Measurements from ENCODE around the gene ARHGEF17.

DNA sequence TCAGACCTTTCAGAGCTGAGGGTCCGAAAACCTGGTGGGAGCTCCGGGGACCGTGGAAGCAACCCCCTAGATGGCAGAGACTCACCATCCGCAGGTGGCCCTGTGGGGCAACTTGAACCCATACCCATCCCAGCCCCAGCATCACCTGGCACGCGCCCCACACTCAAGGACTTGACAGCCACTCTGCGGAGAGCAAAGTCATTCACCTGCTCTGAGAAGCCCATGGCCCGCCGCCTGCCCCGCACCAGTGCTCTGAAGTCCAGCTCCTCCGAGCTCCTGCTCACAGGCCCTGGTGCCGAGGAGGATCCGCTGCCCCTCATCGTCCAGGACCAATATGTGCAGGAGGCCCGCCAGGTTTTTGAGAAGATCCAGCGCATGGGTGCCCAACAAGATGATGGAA is 2.0 kb downstream of the ARHGEF17 start:
- TF ChIP-seq, protein P1, sequence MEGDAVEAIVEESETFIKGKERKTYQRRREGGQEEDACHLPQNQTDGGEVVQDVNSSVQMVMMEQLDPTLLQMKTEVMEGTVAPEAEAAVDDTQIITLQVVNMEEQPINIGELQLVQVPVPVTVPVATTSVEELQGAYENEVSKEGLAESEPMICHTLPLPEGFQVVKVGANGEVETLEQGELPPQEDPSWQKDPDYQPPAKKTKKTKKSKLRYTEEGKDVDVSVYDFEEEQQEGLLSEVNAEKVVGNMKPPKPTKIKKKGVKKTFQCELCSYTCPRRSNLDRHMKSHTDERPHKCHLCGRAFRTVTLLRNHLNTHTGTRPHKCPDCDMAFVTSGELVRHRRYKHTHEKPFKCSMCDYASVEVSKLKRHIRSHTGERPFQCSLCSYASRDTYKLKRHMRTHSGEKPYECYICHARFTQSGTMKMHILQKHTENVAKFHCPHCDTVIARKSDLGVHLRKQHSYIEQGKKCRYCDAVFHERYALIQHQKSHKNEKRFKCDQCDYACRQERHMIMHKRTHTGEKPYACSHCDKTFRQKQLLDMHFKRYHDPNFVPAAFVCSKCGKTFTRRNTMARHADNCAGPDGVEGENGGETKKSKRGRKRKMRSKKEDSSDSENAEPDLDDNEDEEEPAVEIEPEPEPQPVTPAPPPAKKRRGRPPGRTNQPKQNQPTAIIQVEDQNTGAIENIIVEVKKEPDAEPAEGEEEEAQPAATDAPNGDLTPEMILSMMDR (IDR thresholded peaks at IDR 0.05), result no peak
- TF ChIP-seq POLR2A (IDR thresholded peaks at IDR 0.05), result no peak

Measured in transverse colon (tissue), 3 donors.